Small intestine (tissue), 7 donors: ENCODE results near the gene HIRIP3. TPM values are rescaled to one million over a fixed set of nuclear protein-coding genes. Genes with fewer than 3 reads are reported as not detected.

Source experiments
- DNase-seq, 2 donors: peaks; one replicate each; pipeline versions ENCODE4 v3.0.0 to v3.0.0-alpha.2; 2013
- FAIRE-seq: peaks from 2 replicates; lab custom pipeline; 2012; peaks lifted over from hg19 to GRCh38; lab: Jason Lieb, UNC
- H3K27ac ChIP-seq, 3 donors: one replicate each; pipeline ENCODE4 v1.5.1; 2013; ENCODE audit warnings: low read length in 2 of 3, mild to moderate bottlenecking in 2 of 3, control low read depth in 1 of 3, inconsistent platforms in 1 of 3, low read depth in 1 of 3, moderate library complexity in 1 of 3
- H3K27me3 ChIP-seq, 3 donors: one replicate each; pipeline ENCODE4 v1.6.1; 2013; ENCODE audit warnings: low read length in 3 of 3, inconsistent platforms in 1 of 3; ENCODE audit not compliant: control insufficient read depth in 3 of 3, insufficient read depth in 3 of 3
- H3K36me3 ChIP-seq, 3 donors: one replicate each; pipeline ENCODE4 v1.6.1; 2013; ENCODE audit warnings: low read length in 3 of 3, inconsistent platforms in 1 of 3, low read depth in 1 of 3, mild to moderate bottlenecking in 1 of 3, moderate library complexity in 1 of 3; ENCODE audit not compliant: control insufficient read depth in 3 of 3, insufficient read depth in 2 of 3
- H3K4me1 ChIP-seq, 3 donors: one replicate each; pipeline ENCODE4 v1.6.1; 2013; ENCODE audit warnings: low read length in 2 of 3, inconsistent platforms in 1 of 3, low read depth in 1 of 3, mild to moderate bottlenecking in 1 of 3, moderate library complexity in 1 of 3; ENCODE audit not compliant: control insufficient read depth in 3 of 3, insufficient read depth in 2 of 3
- H3K4me3 ChIP-seq, 3 donors: one replicate each; pipeline ENCODE4 v1.5.1; 2013; ENCODE audit warnings: low read length in 3 of 3, control low read depth in 1 of 3, inconsistent platforms in 1 of 3, low read depth in 1 of 3, mild to moderate bottlenecking in 1 of 3, moderate library complexity in 1 of 3
- H3K9me3 ChIP-seq, 2 donors: one replicate each; pipeline ENCODE4 v1.6.1; 2013; ENCODE audit warnings: low read depth in 1 of 2, low read length in 1 of 2; ENCODE audit not compliant: control insufficient read depth in 2 of 2, insufficient read depth in 1 of 2
- WGBS, 3 donors: extraction: QIAGEN DNeasy Blood & Tissue Kit; methylation state at CpG; one replicate each; pipeline ENCODE4 v1.1.7; 2013; 5-methylcytosine and 5-hydroxymethylcytosine counted together
- polyA plus RNA-seq, 4 donors: library from polyadenylated mRNA; stranded (reverse) in 3 of 4; unstranded in 1 of 4; fragments of 200-250 nt in 3 of 4; fragments of 120-200 nt in 1 of 4; gene quantifications; one replicate each; pipeline versions ENCODE4 v1.2.1 to v1.2.3, GENCODE V29; 2013
- donor health status: healthy with polysubstance abuse.
- donor health status: control.
- donor health status: control.
- donor health status: Bipolar disorder and iron deficiency.
- donor health status: healthy.

HIRIP3 gene
- polyA plus RNA-seq, 4 donors, result 10.1 to 15.2 (median 14.8) TPM

DNA sequence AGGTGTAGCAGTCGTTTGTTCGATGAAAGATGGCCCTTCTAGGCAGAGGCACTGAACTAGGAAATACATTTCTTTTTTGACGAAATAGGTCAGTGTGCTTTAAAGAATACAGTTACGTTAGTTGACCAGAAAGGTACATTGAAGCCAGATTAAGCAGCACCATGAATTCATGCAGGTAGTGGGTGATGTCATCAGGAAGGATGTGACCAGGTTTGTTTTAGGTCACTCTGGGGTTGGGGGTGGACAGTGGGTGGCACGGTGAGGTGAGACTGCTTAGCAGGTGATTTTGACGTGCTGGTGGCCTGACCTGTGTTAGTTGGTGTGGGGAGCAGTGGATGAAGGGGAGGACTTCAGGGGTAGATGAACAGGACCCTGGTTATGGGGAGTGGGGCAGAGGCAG lies 4.2 kb upstream of the HIRIP3 start:
- no peaks in the 10 kb centered on the region for H3K27me3 ChIP-seq
- no peak overlapping the region for H3K4me3 ChIP-seq
- peaks cover 2 to 12% (median 6%) of the 10 kb centered on the region in 3 donors for H3K4me1 ChIP-seq
- no peaks in the 10 kb centered on the region for H3K9me3 ChIP-seq
- DNase-seq (no peak), FAIRE-seq (no peak)
- 89 to 91% (median 90%) methylated on average over 6 of the region's 6 CpGs for WGBS, 3 donors
- peaks cover 0 to 63% (median 4%) of the 10 kb centered on the region in 3 donors for H3K36me3 ChIP-seq
- H3K27ac ChIP-seq, result no peak overlapping the region

DNA sequence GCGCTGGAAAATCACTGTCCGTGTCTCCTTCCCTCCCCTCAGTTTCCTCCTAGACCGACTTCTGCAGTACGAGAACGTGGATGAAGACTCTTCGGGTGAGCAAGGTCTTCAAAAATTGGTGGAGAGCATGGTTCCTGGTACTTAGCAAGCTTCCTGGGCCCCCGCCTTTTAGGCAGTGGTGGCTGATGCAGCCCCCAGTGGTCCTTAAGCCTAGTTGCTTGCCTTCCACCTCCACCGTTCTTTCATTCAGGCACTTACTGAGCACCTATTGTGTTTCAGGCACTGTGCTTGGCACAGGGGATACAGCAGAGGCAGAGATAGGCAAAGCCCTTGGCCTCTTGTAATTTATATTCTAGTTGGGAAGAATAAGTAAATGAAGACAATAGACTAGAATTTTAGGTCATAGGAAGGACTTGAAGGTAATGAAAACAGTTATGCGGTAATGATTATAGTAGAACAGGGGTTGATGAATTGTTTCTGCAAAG lies 1.4 kb upstream of the HIRIP3 start:
- FAIRE-seq (no peak), DNase-seq (no peak)
- no peaks in the 10 kb centered on the region for H3K27me3 ChIP-seq
- peaks cover 2 to 20% (median 7%) of the 10 kb centered on the region in 3 donors for H3K4me1 ChIP-seq
- 19 to 20% (median 20%) methylated on average over 9 of the region's 9 CpGs for WGBS, 3 donors
- peak overlapping the region; percentile 64 to 90 (median 83) for H3K4me3 ChIP-seq
- no peaks in the 10 kb centered on the region for H3K9me3 ChIP-seq
- peaks cover 3 to 59% (median 7%) of the 10 kb centered on the region in 3 donors for H3K36me3 ChIP-seq
- H3K27ac ChIP-seq, result peak overlapping the region in 2 of 3 donors; percentile 66 to 97

DNA sequence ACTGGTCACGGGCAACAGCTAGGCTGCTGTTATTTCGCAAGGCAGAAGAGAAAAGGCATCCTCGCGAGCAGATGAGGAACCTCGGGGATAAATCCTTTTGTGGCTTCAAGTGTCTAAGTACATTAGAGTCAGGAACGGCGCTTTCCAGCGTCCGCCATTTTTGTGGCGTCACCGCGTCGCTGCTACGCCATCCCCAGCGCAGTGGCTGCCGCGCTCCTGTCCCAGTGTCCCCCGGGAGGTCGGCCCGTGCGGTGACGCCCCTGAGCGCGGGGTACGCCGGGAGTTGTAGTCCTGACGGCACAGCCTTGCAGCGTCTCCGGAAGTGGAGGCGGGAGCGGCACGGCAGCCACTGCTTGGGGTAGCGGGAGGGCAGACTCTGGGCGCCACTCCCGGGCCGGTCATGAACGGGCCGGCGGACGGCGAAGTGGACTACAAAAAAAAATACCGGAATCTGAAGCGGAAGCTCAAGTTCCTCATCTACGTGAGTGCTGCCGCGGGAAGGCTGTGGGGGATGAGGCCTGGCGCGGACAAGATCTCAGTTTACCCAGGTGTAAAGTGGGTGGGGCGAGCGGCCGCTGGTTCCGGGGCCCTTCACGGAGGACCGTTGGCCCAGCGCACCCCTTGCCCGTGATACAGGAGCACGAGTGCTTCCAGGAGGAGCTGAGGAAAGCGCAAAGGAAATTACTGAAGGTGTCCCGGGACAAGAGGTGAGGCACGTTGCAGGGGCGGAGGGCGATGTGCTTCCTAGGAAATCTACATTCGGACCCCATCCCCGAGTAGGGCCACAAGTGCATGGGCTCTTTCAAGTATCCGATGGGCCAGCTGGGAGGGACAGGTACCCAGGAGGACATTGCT lies 721 bp upstream of the HIRIP3 start, which contains the start of gene INO80E:
Gene INO80E, plus strand, starts transcription at position 331 of the 855 bp plus-strand sequence. Its CDS starts 70 bp downstream, at position 401.
- Histone ChIP-seq H3K4me1 (peaks cover 2 to 20% (median 7%) of the 10 kb centered on the region in 3 donors), H3K27me3 (no peaks in the 10 kb centered on the region), H3K27ac (peak within 1 kb of the TSS; percentile 93 to 97 (median 96)), H3K9me3 (no peaks in the 10 kb centered on the region), H3K4me3 (peak within 1 kb of the TSS; percentile 64 to 90 (median 83)), H3K36me3 (peaks cover 0 to 59% (median 7%) of the 10 kb centered on the region in 3 donors)
- peak; percentile 97 to 99 for DNase-seq
- 0 to 1% (median 0%) methylated on average over 65 of the region's 65 CpGs for WGBS, 3 donors
- no peak for FAIRE-seq

DNA sequence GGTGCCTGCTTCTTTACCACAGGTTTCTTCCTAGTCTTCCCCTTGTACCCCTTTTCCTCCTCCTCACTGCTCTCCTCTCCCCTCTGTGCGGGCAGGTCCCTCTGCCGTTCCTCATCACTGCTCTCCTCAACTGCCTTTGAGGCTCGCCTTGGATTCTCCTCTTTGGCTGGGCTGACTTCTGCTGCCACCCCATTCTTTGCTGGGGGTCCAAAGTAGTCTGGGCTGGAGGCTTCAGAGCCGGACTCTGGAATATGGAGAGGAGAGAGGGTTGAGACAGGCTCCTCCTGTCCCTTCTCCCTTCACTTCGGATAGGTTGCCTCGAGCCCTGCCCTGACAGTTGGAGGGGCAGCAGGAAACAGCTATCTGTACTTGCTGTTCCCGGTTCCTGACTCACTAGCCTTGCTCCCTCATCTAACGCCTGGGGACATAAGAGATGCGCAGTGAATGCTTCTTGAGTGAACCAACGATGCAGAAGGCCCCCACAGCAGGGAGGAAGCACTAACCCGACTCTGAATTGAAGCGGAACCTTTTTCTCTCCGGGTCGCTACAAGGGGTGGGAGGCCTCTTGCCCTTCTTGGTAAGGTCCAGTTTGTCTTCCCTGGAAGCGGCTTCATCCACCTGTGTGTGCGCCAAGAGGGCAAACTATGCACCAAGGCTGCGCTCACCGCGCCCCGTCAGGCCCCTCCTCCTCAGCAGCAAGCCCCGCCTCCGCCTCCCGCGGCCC lies 655 bp downstream of the HIRIP3 start:
- no peaks in the 10 kb centered on the region for H3K9me3 ChIP-seq
- WGBS, 3 donors, result 12 to 15% (median 14%) methylated on average over 21 to 24 of the region's 24 CpGs
- peaks cover 2 to 53% (median 9%) of the 10 kb centered on the region in 3 donors for H3K36me3 ChIP-seq
- no peaks in the 10 kb centered on the region for H3K27me3 ChIP-seq
- peak overlapping the region; percentile 64 to 90 (median 75) for H3K4me3 ChIP-seq
- FAIRE-seq (no peak), DNase-seq (peak in 1 of 2 donors; percentile 82)
- peak overlapping the region; percentile 93 to 97 (median 96) for H3K27ac ChIP-seq
- peaks cover 2 to 20% (median 7%) of the 10 kb centered on the region in 3 donors for H3K4me1 ChIP-seq

DNA sequence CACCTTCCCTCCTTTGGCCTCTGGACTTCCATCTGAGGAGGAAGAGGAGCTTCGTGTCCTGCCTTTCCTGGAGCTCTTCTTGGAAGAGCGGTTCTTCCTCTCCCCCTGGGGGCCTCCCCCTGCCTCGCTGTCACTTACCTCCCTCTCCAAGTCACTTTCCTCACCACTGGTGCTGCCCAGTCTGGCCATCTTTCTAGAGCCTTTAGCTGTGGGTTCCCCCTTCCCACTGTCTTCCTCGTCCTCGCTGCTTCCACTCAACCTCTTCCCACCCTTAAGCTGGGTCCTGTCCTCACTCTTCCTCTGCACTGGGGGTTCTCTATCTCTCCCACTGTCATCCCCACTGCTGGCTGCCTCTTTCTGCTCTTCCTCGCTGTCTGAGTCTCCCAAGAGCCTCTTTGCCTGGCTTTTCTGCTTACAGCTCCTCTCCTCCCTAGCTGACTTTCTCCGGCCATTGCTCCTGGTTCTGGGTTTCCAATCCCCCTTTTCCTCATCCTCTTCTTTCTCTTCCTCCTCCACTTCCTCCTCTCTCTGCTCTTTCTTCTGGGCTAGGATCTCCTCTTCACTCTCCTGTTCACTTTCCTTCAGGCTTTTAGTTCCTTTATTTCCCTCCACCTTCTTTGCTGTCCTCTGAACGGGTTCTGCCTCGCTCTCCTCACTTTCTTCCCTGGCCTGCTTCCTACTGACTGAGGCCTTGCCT lies 1.4 kb downstream of the HIRIP3 start:
- FAIRE-seq (no peak), DNase-seq (no peak)
- peak overlapping the region in 2 of 3 donors; percentile 93 to 96 for H3K27ac ChIP-seq
- H3K4me3 ChIP-seq, result no peak overlapping the region
- no peaks in the 10 kb centered on the region for H3K27me3 ChIP-seq
- peaks cover 5 to 54% (median 11%) of the 10 kb centered on the region in 3 donors for H3K36me3 ChIP-seq
- peaks cover 2 to 20% (median 7%) of the 10 kb centered on the region in 3 donors for H3K4me1 ChIP-seq
- WGBS, 3 donors, result 86 to 93% (median 93%) methylated on average over 9 of the region's 9 CpGs
- H3K9me3 ChIP-seq, result no peaks in the 10 kb centered on the region

DNA sequence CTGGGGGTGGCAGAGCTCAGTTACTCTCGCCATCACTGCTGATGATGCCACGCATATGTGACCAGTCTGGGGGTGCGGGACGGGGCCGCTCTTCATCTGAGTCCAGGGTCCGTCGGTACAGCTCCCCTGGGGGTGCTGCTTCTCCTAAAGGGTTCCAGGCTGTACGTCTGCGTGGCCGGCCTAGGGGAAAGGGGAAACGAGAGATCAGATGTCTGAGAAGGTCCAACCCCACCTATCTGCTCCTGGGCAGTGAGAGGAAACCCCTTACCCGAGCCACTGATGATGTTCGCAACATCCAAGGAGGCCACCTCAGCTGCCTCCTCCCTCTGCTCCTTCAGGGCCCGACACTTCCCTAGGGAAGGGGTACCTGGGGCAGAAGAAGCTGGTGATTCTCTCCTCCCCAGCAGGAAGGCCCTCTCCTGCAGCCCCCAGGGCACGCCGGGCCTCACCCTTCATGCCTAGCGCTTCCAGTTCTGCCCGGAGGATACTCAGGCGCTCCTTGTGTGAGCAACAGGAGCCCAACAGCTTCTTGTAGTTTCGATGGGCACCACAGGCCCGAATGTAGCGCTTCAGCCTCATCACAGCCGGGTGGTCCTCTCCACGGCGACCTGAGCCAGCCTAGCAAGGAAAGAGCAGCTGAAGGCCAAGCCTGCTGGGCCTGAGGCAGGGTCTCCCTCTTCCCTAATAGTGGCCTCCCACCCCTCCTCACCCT lies 2.1 kb downstream of the HIRIP3 start:
- no peak overlapping the region for H3K4me3 ChIP-seq
- H3K27me3 ChIP-seq, result no peaks in the 10 kb centered on the region
- WGBS, 3 donors, result 90 to 93% (median 91%) methylated on average over 24 to 25 of the region's 25 CpGs
- no peak for FAIRE-seq
- no peak overlapping the region for H3K27ac ChIP-seq
- no peaks in the 10 kb centered on the region for H3K9me3 ChIP-seq
- no peak for DNase-seq
- peaks cover 8 to 61% (median 11%) of the 10 kb centered on the region in 3 donors for H3K36me3 ChIP-seq
- H3K4me1 ChIP-seq, result peaks cover 2 to 20% (median 7%) of the 10 kb centered on the region in 3 donors

DNA sequence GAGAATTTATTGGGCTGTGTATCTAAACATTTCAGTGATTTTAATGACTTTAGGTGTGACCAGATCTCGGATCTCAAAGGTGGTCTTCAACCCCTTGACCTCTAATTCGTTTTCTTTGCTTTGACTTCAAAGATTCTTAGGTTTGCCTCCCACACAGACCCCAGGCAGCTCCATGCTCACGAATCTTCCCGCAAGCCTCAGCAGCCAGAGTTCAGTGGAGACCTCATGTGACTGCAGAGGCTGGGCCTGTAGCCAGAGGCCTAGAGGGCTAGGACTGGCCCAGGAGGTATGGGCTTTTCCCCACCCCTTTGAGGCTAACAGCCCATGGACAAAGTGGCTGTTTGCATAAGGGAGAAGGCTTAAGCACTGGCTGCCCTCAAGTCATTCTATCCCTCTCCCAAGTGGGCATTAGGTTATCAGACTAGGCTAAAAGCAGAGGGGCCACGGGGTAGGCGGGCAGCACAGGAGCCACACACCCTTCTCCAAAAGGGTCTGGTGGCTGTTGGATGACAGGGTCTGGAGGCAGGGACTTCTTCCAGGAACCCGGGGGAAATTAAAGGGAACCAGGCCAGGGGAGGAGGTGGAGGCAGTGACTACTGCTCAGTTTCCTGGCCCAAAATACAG lies 3.0 kb downstream of the HIRIP3 start:
- Histone ChIP-seq H3K27ac (no peak overlapping the region), H3K9me3 (no peaks in the 10 kb centered on the region), H3K4me1 (peaks cover 2 to 20% (median 7%) of the 10 kb centered on the region in 3 donors), H3K36me3 (peaks cover 9 to 64% (median 12%) of the 10 kb centered on the region in 3 donors), H3K27me3 (no peaks in the 10 kb centered on the region), H3K4me3 (no peak overlapping the region)
- WGBS, 3 donors, result 66 to 68% (median 66%) methylated on average over 7 of the region's 7 CpGs
- DNase-seq, result no peak
- FAIRE-seq, result no peak
